Lung (tissue), 12 donors: ENCODE data around the gene TNFAIP6. TPM values are rescaled to one million over a fixed set of nuclear protein-coding genes. Genes with fewer than 3 reads are reported as not detected.

ENCODE experiments used
- ATAC-seq: fragments of 200-7000 bp; cut with Tn5 transposase; one replicate; pipeline ENCODE4 v1.9.1; 2020; ENCODE audit warnings: moderate number of reproducible peaks; ENCODE audit not compliant: insufficient read depth, low FRiP score
- DNase-seq, 3 donors: peaks; one replicate each; pipeline ENCODE4 v3.0.0-alpha.2; 2013 to 2017
- H3K27ac ChIP-seq, 2 donors: one replicate each; pipeline ENCODE4 v1.5.1; 2013; ENCODE audit warnings: mild to moderate bottlenecking in 2 of 2, moderate library complexity in 2 of 2, control low read depth in 1 of 2, inconsistent platforms in 1 of 2, low read depth in 1 of 2, low read length in 1 of 2
- H3K27me3 ChIP-seq, 3 donors: one replicate each; pipeline ENCODE4 v1.5.1; 2013; ENCODE audit warnings: low read length in 2 of 3; ENCODE audit not compliant: control insufficient read depth in 3 of 3, insufficient read depth in 3 of 3
- H3K36me3 ChIP-seq, 4 donors: one replicate each; pipeline ENCODE4 v1.5.1; 2013; ENCODE audit warnings: low read length in 4 of 4, mild to moderate bottlenecking in 1 of 4, moderate library complexity in 1 of 4; ENCODE audit not compliant: control insufficient read depth in 4 of 4, insufficient read depth in 4 of 4
- H3K4me1 ChIP-seq, 5 donors: one replicate each; pipeline ENCODE4 v1.5.1; 2013; ENCODE audit warnings: low read length in 5 of 5, mild to moderate bottlenecking in 2 of 5, moderate library complexity in 1 of 5; ENCODE audit not compliant: control insufficient read depth in 5 of 5, insufficient read depth in 5 of 5
- H3K4me3 ChIP-seq: one replicate; pipeline ENCODE4 v1.5.1; 2013; ENCODE audit warnings: mild to moderate bottlenecking, control low read depth, moderate library complexity
- H3K9ac ChIP-seq, 2 donors: one replicate each; pipeline ENCODE4 v1.5.1; 2013; ENCODE audit warnings: low read length in 2 of 2, control low read depth in 1 of 2; ENCODE audit not compliant: insufficient read depth in 1 of 2
- H3K9me3 ChIP-seq, 4 donors: one replicate each; pipeline ENCODE4 v1.5.1; 2013; ENCODE audit warnings: low read length in 3 of 4, mild to moderate bottlenecking in 1 of 4, moderate library complexity in 1 of 4; ENCODE audit not compliant: control insufficient read depth in 4 of 4, insufficient read depth in 3 of 4
- CTCF ChIP-seq: IDR thresholded peaks from 2 replicates; pipeline ENCODE4 v1.5.1; 2012; ENCODE audit warnings: mild to moderate bottlenecking; ENCODE audit errors: control extremely low read depth, extremely low read depth
- WGBS, 2 donors: extraction: QIAGEN DNeasy Blood & Tissue Kit; methylation state at CpG; one replicate each; pipeline ENCODE4 v1.1.7; 2013; 5-methylcytosine and 5-hydroxymethylcytosine counted together
- polyA plus RNA-seq, 2 donors: library from polyadenylated mRNA; stranded (reverse); fragments of 200-250 nt; gene quantifications; one replicate each; pipeline ENCODE4 v1.2.1, GENCODE V29; 2013
- total RNA-seq, 2 donors: library from RNA; depleted of rRNA in 1 of 2; stranded (reverse); fragments of >200 nt in 1 of 2; gene quantifications; one replicate each; pipeline ENCODE4 v1.2.1, GENCODE V29; 2014 to 2021
- donor health status: control.
- donor health status: control.
- donor health status: Bipolar disorder and iron deficiency.
- donor health status: healthy.
- donor health status: DM: yes; HTN: yes; CAD: no.

TNFAIP6 gene
- total and polyA plus RNA-seq, 4 donors, result 1.6 to 134 (median 8.4) TPM

GRCh38 chr2:151403914-151404313 lies 46.5 kb downstream of the TNFAIP6 start:
- Histone ChIP-seq H3K4me1 (no peaks in the 10 kb centered on the region), H3K9ac (no peak overlapping the region), H3K4me3 (no peak overlapping the region), H3K36me3 (no peaks in the 10 kb centered on the region), H3K27ac (no peak overlapping the region), H3K27me3 (no peaks in the 10 kb centered on the region), H3K9me3 (no peaks in the 10 kb centered on the region)
- no peak for TF ChIP-seq CTCF
- ATAC-seq, result no peak
- DNase-seq, result no peak
- 69 to 85% methylated on average over 4 of the region's 4 CpGs for WGBS, 2 donors

GRCh38 chr2:151405376-151405775 lies 48.0 kb downstream of the TNFAIP6 start:
- ATAC-seq, result no peak
- Histone ChIP-seq H3K27ac (no peak overlapping the region), H3K9ac (no peak overlapping the region), H3K4me1 (no peaks in the 10 kb centered on the region), H3K27me3 (no peaks in the 10 kb centered on the region), H3K36me3 (no peaks in the 10 kb centered on the region), H3K9me3 (no peaks in the 10 kb centered on the region), H3K4me3 (no peak overlapping the region)
- WGBS, 2 donors, result 78 to 85% methylated on average over 4 of the region's 4 CpGs
- DNase-seq, result no peak
- TF ChIP-seq CTCF, result no peak

GRCh38 chr2:151407281-151407680 lies 49.9 kb downstream of the TNFAIP6 start:
- H3K4me1 ChIP-seq, result peaks cover 0 to 12% (median 0%) of the 10 kb centered on the region in 5 donors
- ATAC-seq (no peak), DNase-seq (no peak)
- no peaks in the 10 kb centered on the region for H3K9me3 ChIP-seq
- H3K9ac ChIP-seq, result no peak overlapping the region
- no peak overlapping the region for H3K27ac ChIP-seq
- H3K27me3 ChIP-seq, result no peaks in the 10 kb centered on the region
- no peak for TF ChIP-seq CTCF
- H3K36me3 ChIP-seq, result peaks cover 0 to 1% (median under 1%) of the 10 kb centered on the region in 4 donors
- H3K4me3 ChIP-seq, result no peak overlapping the region
